GM23248 (cell line): ENCODE results near the gene TBRG4.

Experiments used
- EZH2 ChIP-seq: fragments of 200-600 bp; sonication (generic); IDR thresholded peaks from 2 replicates; pipeline ENCODE4 v1.6.1; 2018; ENCODE audit warnings: antibody characterized with exemption, mild to moderate bottlenecking; ENCODE audit not compliant: insufficient read depth, poor library complexity, severe bottlenecking
- EZH2phosphoT487 ChIP-seq: fragments of 200-600 bp; sonication (generic); IDR thresholded peaks from 2 replicates; pipeline ENCODE4 v1.6.1; 2018; ENCODE audit warnings: antibody characterized with exemption, moderate library complexity, mild to moderate bottlenecking, low read depth; ENCODE audit not compliant: insufficient read depth

DNA sequence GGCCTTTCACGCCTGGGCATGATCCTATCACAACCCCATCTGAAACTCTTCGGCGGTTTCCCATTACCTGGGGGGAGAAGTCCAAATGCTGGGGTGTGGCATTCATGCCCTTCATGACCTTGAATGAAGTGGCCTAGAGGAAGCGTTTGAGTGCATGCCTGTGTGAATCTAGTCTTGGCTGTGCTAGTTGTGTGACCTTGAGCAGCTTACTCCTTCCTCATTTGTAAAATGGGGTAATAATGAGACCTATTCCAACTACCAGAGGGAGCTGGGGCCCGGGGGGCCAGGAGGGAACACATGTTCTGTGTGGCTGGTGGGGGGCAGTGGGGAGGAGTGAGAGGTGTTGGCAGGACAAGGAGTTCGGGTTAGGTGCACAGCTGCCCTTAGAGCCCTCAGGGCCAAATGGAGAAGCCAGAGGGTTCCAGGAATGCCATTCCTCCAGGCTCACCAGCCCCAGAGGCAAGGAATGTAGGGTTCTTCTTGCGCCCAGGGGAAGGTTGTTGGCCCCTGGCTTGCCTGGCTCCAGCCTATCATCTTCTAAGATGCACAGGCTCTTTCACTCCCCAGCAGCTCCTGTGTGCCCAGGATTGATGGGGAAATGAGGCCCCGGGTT, 21.3 kb upstream of the TBRG4 start:
- TF ChIP-seq EZH2phosphoT487 = no peak
- no peak for TF ChIP-seq EZH2
